Upper lobe of left lung (tissue), 4 donors: Measurements from ENCODE around the gene LRRN2.

ENCODE experiments used
- EP300 ChIP-seq, 4 donors: sonication (generic); formaldehyde crosslinking; IDR thresholded peaks; one replicate each; pipeline ENCODE4 v1.5.1; 2017; ENCODE audit warnings: antibody characterized with exemption in 4 of 4, control low read depth in 2 of 4
- POLR2A ChIP-seq, 4 donors: fragments of 450-650 bp; IDR thresholded peaks; one replicate each; pipeline ENCODE4 v1.5.1; 2016 to 2017; ENCODE audit warnings: antibody characterized with exemption in 4 of 4, mild to moderate bottlenecking in 2 of 4
- POLR2AphosphoS5 ChIP-seq, 2 donors: sonication (generic); formaldehyde crosslinking; IDR thresholded peaks; one replicate each; pipeline ENCODE4 v1.5.1; 2017; ENCODE audit warnings: antibody characterized with exemption in 2 of 2
- TF ChIP-seq, protein P1 (sequence below), 6 experiments: fragments of 450-650 bp in 4 of 6; fragments of 200-600 bp in 2 of 6; sonication (generic) in 2 of 6; IDR thresholded peaks; one replicate each; pipeline ENCODE4 v1.5.1; 2016 to 2019; ENCODE audit warnings: antibody characterized with exemption in 6 of 6

GRCh38 chr1:204650911-204651570 is 34.5 kb downstream of the LRRN2 start:
- no peak for TF ChIP-seq POLR2AphosphoS5 (IDR thresholded peaks at IDR 0.05)
- TF ChIP-seq, protein P1, sequence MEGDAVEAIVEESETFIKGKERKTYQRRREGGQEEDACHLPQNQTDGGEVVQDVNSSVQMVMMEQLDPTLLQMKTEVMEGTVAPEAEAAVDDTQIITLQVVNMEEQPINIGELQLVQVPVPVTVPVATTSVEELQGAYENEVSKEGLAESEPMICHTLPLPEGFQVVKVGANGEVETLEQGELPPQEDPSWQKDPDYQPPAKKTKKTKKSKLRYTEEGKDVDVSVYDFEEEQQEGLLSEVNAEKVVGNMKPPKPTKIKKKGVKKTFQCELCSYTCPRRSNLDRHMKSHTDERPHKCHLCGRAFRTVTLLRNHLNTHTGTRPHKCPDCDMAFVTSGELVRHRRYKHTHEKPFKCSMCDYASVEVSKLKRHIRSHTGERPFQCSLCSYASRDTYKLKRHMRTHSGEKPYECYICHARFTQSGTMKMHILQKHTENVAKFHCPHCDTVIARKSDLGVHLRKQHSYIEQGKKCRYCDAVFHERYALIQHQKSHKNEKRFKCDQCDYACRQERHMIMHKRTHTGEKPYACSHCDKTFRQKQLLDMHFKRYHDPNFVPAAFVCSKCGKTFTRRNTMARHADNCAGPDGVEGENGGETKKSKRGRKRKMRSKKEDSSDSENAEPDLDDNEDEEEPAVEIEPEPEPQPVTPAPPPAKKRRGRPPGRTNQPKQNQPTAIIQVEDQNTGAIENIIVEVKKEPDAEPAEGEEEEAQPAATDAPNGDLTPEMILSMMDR (IDR thresholded peaks at IDR 0.05) = no peak
- no peak for TF ChIP-seq POLR2A (IDR thresholded peaks at IDR 0.05)
- TF ChIP-seq EP300 (IDR thresholded peaks at IDR 0.05) = no peak
